CD4-positive, alpha-beta T cell treated with Interleukin-10 for 1 hour (primary cell): ENCODE data around the gene SRCAP.

Experiments used
- DNase-seq: peaks from one replicate; pipeline ENCODE4 v3.0.0-alpha.2; 2020

SRCAP gene

GRCh38 chr16:30760577-30761426, 61.8 kb downstream of the SRCAP start:
- DNase-seq, result no peak

- DNase-seq, result peak; percentile 29
Observed at GRCh38 chr16:30761427-30761927, 62.5 kb downstream of the SRCAP start.

DNA sequence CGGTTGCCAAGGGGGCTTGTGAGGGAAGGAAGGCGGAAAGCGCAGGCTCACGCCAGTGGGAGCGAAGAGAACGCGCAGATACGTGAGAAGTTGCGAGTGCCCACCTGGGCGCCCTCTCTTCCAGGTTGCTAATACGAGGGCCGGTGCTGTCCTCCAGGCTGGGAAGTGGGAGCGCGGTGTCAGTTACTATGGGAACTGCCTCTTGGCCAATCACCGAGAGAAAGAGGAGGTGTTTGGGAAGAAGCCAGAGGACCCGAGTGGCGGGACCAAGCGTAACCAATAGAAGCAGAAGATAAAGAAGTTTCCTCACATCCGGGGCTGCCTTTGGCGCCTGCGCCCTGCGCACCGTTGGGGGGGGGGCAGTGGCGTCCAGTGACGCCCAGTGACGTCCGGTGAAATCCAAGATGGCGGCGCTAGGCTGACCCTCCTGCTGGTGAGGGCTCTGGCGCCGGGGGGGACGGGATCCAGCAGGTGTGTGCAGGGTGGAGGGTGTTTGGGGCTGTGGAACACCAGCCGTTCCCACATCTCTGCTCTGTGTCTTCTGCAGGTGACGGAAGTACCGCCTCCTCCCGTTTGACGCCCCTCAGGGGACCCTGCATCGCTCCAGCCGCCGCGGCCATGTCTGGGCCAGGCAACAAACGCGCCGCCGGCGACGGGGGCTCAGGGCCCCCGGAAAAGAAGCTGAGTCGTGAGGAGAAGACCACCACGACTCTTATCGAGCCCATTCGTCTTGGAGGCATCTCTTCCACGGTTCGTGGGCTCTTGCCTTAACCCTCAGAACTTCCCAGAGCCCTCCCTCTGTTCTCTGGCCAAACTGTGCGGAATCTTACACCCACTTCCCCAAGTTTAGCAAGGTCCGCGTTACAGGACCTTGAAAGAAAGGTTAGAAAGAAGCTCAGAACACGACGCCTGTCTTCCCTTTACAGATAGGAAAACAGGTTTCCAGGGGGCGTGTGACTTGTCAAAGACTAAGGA, 63.2 kb downstream of the SRCAP start, which contains the start of the genes CFAP119 and RNF40:
Gene CFAP119 (minus strand): TSS at position 135 of the 975 bp plus-strand sequence. CDS start 314 bp downstream, outside the sequence.
Gene RNF40 (plus strand): TSS at position 395 of the 975 bp plus-strand sequence. CDS start 224 bp downstream, at position 619.
- DNase-seq, result peak; percentile 94

DNA sequence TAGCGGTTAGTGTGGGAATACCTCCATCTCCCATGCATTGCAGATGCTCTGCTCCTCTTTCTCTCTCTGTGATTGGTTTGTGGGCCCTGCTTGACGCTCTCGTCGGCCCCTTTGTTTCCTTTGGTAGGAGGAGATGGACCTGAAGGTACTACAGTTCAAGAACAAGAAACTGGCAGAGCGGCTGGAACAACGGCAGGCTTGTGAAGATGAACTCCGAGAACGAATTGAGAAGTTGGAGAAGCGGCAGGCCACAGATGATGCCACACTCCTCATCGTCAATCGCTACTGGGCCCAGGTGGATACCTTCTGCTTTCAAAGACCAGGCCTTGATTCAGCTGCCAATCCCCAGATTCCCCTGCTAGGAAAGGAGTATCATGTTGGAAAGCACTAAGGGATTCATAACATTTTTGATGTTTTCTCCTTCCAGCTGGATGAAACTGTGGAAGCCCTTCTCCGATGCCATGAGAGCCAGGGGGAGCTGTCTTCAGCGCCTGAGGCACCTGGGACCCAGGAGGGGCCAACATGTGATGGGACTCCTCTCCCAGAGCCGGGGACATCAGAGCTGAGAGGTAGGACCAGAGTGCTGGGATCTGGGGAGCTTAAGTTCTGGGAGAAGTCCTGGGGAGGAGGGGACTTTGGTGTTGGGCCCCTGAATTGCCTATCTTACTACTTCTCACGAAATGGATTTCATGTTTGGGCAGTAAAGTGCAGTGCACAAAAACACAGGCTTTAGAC, 64.2 kb downstream of the SRCAP start:
- no peak for DNase-seq

DNA sequence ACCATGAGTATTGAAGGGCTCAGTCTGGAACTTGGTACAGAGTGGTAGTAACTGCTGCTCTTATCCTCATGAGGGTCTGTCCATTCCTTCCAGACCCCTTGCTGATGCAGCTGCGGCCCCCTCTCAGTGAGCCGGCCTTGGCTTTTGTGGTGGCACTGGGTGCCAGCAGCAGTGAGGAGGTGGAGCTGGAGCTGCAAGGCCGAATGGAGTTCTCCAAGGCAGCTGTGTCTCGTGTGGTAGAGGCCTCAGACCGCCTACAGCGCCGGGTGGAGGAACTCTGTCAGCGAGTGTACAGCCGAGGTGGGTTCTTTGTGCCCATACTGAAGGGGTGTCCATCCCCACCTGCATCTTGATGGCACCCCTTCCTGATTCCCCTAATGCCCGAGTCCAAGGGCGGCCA, 65.1 kb downstream of the SRCAP start:
- no peak for DNase-seq

DNA sequence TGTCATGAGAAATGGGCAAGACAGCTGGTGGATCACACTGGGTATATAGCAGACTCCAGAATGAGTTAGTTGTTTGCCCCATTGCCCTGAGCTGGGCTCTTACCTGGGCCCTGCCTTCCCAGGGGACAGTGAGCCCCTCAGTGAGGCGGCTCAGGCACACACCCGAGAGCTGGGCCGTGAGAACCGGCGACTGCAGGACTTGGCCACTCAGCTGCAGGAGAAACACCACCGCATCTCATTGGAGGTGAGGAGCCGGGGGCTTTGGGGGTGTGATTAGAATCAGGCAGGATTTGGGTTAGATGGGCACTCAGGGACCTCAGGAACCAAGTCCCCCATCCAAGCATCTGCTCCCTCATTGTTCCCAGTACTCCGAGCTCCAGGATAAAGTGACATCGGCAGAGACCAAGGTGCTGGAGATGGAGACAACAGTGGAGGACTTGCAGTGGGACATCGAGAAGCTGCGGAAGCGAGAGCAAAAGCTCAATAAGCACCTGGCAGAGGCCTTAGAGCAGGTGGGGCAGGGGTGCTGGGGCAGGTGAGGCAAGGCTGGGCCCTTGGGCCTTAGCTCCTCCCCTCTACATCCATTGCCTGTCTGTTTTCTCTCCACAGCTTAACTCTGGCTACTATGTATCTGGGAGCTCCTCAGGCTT, 66.0 kb downstream of the SRCAP start:
- DNase-seq, result no peak

- DNase-seq, result no peak
Observed at GRCh38 chr16:30766206-30766932, 67.4 kb downstream of the SRCAP start.

GRCh38 chr16:30766933-30767284, 67.9 kb downstream of the SRCAP start:
- DNase-seq, result no peak

DNA sequence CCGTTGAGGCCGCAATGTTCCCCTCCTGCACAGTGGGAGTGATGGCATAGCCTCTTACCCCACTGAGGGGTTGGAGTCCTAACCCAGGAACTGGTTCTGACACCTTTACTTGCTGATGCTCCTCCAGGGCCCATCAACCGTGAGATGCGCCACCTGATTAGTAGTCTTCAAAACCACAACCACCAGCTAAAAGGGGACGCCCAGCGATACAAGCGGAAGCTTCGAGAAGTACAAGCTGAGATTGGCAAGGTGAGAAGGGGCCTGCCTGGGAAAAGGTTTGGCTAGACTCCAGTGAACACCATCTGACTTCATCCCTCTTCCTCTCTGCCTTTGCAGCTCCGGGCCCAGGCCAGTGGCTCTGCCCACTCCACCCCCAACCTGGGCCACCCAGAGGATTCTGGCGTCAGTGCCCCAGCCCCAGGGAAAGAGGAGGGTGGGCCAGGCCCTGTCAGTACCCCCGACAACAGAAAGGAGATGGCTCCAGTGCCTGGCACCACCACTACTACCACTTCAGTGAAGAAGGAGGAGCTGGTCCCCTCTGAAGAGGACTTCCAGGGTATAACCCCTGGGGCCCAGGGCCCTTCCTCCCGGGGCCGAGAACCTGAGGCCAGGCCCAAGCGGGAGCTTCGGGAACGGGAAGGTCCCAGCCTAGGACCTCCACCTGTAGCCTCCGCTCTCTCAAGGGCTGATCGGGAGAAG, 68.9 kb downstream of the SRCAP start:
- peak; percentile 68 for DNase-seq

DNA sequence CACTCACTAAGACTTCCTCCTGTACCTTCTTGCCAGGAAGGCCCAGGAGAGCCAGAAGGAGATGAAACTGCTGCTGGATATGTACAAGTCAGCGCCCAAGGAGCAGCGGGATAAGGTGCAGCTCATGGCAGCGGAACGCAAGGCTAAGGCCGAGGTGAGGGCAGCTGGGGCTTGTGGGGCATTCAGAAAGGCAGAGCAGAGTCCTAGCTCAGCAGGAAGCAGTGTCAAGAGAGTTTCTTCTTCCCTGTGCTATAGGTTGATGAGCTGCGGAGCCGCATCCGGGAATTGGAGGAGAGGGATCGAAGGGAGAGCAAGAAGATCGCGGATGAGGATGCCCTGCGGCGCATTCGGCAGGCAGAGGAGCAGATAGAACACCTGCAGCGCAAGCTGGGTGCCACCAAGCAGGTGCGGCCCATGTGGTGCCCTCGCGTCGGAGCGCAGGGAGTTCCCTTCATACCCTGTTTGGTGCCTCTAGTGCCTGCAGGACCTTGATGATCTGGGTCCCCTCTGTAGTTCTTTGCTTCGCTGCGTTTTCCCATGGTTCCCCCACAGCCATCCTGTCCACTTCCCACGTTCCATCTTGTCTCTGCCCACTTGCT, 69.7 kb downstream of the SRCAP start:
- DNase-seq, result no peak

GRCh38 chr16:30769379-30770089, 70.6 kb downstream of the SRCAP start:
- no peak for DNase-seq

- no peak for DNase-seq
Observed at GRCh38 chr16:30771726-30772125, 72.8 kb downstream of the SRCAP start.

DNA sequence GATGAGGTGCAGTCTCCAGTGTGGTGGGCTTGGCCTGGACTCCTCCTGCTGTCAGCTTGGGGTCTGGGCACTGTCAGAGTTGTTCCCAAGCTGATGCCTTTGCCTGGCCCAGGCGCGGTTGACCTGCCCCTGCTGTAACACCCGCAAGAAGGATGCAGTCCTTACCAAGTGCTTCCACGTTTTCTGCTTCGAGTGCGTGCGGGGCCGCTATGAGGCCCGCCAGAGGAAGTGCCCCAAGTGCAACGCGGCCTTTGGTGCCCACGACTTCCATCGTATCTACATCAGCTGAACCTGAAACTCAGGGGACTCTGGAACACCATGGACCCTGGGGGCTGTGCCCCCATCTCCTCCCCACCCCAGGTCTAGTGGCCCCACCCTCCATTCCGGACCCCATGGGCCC, 74.9 kb downstream of the SRCAP start:
- no peak for DNase-seq

- no peak for DNase-seq
Observed at GRCh38 chr16:30774367-30775130, 75.6 kb downstream of the SRCAP start.

- no peak for DNase-seq
Observed at GRCh38 chr16:30775131-30775391, 76.1 kb downstream of the SRCAP start.

DNA sequence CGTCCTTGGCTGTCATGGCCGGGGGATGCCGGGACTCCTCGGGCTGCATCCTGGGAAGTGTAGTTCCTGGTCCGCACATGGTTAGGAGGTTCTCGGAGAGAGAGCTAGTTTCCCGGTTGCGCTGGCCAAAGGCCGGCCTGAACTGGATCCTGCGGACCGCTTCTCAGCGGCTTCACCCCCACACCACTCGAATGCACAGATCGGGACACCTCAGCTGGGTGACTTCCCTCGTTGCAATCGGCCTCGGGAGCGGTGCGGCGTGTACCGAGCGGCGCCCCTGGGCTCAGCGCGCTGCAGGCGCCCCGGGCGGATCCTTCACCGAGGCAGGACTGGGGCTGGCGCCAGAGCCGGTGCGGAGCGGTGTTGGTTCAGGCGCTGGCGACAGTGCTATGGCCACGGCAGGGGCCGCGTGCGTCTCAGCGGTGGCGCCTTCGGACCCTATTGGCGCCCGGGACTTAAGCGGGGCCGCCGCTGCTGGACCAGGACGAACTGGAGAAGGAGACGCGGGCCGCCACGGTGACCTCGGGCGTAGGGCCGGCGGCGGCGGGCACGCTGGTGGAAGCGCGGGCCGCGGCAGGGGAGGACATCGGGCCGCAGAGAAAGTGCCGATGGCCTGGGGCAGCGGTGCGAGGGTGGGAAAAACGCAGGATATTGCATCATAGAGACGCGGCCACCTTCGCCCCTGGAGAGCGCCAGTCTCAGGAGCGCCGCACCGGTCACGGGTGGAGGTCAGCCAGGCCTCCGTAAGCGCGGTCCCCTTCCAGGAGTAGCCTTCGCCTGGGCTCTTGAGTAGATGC, 76.6 kb downstream of the SRCAP start:
- peak; percentile 58 for DNase-seq

DNA sequence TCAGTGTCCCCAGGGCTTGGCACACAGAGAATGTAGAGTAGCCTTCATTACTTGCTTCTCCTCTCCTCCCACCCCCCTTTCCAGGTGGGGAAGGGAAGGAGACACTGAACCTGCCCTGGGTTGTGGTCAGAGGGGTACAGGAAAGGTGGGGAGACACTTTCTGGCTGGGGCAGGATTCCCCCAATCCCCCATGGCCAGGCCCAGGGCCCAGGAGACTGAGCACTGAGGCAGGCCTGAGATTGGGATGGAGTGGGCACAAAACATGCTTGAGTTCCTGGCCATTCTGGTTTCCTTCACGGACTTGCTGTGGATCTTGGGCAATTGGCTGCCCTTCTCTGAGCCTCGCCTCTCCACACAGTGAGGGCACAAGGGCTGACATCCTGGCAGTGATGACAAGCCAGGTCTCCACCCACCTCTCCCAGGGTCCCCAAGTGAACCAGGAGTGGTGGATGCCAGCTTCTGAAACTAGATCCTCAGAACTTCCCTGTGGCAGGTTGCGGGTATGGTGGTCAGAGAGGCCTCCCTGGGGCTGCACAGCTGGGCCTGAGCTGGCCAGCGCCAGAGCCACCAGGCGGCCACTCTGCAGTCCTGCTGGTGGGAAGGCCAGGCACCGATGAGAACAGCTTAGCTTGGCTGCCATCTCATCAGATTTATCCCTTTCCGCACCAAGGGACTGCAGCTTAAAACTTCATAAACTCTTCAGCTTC, 78.8 kb downstream of the SRCAP start:
- no peak for DNase-seq
